ENCODE data around the gene RNF168. TPM values are rescaled to one million over a fixed set of nuclear protein-coding genes. Genes with fewer than 3 reads are reported as not detected.
"Not testable (repeated sequence)": the region's sequence is repeated elsewhere in the genome, so short reads cannot be mapped to it uniquely, and the experiment has no call there.

RNF168 gene
- total RNA-seq, 3 donors from 2014 or later: 22.9 to 24.8 (median 24.3) TPM

DNA sequence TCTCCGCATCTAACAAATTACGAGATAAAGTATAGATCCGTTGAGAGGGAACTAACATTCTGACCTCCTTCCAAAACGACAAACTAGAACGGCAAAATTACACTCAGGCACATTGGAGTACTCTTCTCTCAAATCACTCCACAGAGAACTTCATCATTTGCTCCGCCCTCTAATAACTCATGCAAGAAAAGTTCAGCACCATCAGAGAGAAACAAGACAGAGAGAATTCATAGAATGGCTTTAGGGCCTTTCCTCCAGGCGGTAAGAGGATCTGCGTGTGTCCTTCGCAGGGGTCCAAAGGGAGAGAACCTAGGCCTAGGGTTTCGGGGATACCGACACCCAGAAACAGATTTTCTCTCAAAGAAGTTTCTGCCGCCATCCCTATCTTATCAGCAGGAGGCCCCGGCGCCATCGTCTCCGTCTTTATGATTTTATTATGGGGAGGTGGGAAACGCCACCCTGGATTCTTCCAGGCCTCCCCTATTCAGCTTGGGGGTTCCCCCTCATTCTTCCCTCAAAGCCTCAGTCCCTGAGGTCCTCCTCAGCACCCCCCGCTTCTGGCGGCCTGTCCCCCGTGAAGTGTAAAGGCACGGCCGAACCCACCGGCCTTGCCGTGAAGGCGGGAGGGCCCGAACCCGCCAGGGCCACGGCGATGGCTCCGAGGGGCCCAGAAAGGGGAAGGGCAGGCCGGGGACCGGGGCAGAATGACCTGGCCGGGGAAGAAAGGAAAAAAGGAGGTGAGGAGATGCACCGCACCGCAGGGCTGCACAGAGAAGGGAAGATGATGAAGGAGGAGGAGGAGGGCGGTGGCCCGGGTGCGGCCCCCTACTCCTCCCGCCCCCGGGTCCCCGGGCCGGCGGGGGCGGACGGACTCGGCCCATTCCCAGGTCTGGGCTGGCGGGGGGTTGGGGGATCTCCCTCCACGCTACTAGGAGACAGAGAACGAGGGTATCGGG, 72.1 kb downstream of the RNF168 start:
- Histone ChIP-seq H3K4me1 (no peaks in the 10 kb centered on the region), H3K27me3 (no peaks in the 10 kb centered on the region), H3K9me3 (no peaks in the 10 kb centered on the region), H3K36me3 (no peaks in the 10 kb centered on the region), H3K4me3 (peak overlapping the region; percentile 86 to 99 (median 93)), H3K27ac (peak overlapping the region; percentile 97 to 98)
- TF ChIP-seq POLR2AphosphoS5 (IDR thresholded peaks at IDR 0.05) (no peak), POLR2A (IDR thresholded peaks at IDR 0.05) (no peak)
- TF ChIP-seq, protein P1, sequence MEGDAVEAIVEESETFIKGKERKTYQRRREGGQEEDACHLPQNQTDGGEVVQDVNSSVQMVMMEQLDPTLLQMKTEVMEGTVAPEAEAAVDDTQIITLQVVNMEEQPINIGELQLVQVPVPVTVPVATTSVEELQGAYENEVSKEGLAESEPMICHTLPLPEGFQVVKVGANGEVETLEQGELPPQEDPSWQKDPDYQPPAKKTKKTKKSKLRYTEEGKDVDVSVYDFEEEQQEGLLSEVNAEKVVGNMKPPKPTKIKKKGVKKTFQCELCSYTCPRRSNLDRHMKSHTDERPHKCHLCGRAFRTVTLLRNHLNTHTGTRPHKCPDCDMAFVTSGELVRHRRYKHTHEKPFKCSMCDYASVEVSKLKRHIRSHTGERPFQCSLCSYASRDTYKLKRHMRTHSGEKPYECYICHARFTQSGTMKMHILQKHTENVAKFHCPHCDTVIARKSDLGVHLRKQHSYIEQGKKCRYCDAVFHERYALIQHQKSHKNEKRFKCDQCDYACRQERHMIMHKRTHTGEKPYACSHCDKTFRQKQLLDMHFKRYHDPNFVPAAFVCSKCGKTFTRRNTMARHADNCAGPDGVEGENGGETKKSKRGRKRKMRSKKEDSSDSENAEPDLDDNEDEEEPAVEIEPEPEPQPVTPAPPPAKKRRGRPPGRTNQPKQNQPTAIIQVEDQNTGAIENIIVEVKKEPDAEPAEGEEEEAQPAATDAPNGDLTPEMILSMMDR (IDR thresholded peaks at IDR 0.05): no peak
- intact Hi-C loops (cut with DNase I; ENCODE audit: low total_unique reads): no loop called here
- no peak for DNase-seq (ENCODE audit: low spot score in 2 of 2)

DNA sequence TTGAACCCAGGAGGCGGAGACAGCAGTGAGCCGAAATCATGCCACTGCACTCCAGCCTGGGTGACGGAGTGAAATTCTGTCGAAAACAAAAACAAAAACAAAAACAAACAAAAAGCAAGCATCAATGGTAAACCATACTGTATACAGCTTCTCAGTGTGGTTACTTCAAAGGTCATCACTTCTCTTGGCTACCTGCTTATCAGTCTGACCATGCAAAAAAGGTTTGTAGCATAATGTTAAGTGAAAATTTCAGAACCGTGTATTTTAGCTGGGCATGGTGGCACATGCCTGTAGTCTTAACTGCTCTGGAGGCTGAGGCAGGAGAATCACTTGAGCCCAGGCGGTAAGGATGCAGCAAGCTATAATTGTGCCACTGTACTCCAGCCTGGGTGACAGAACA, 75.5 kb downstream of the RNF168 start:
- intact Hi-C loops (cut with DNase I; ENCODE audit: low total_unique reads): no loop called here
- H3K4me1 ChIP-seq: peaks cover 0 to 2% of the 10 kb centered on the region in 2 donors

DNA sequence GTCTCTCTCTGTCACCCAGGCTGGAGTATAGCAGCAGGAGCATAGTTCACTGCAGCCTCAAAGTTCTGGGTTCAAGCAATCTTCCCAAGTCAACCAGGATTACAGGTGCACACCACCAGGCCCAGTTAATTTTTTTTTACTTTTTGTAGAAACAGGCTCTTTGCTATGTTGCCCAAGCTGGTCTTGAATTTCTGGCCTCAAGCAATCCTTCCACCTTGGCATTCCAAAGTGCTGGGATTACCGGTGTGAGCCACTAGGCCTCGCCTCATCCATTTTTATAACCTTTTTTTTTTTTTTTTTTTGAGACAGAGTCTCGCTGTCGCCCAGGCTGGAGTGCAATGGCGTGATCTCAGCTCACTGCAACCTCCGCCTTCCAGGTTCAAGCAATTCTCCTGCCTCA, 79.1 kb downstream of the RNF168 start:
- H3K9me3 ChIP-seq; DNase-seq (ENCODE audit: low spot score in 2 of 2); H3K4me1 ChIP-seq; intact Hi-C loops (cut with DNase I; ENCODE audit: low total_unique reads); H3K36me3 ChIP-seq; H3K4me3 ChIP-seq; H3K27ac ChIP-seq; H3K27me3 ChIP-seq: not testable (repeated sequence)

More for the DNA sequence above, 75.5 kb downstream of the RNF168 start:
- Histone ChIP-seq H3K9me3 (no peaks in the 10 kb centered on the region), H3K27me3 (no peaks in the 10 kb centered on the region), H3K27ac (no peak overlapping the region), H3K4me3 (no peak overlapping the region), H3K36me3 (no peaks in the 10 kb centered on the region)
- no peak for DNase-seq (ENCODE audit: low spot score in 2 of 2)
- TF ChIP-seq, protein P1 (IDR thresholded peaks at IDR 0.05): no peak
- TF ChIP-seq POLR2AphosphoS5 (IDR thresholded peaks at IDR 0.05) (no peak), POLR2A (IDR thresholded peaks at IDR 0.05) (no peak)

DNA sequence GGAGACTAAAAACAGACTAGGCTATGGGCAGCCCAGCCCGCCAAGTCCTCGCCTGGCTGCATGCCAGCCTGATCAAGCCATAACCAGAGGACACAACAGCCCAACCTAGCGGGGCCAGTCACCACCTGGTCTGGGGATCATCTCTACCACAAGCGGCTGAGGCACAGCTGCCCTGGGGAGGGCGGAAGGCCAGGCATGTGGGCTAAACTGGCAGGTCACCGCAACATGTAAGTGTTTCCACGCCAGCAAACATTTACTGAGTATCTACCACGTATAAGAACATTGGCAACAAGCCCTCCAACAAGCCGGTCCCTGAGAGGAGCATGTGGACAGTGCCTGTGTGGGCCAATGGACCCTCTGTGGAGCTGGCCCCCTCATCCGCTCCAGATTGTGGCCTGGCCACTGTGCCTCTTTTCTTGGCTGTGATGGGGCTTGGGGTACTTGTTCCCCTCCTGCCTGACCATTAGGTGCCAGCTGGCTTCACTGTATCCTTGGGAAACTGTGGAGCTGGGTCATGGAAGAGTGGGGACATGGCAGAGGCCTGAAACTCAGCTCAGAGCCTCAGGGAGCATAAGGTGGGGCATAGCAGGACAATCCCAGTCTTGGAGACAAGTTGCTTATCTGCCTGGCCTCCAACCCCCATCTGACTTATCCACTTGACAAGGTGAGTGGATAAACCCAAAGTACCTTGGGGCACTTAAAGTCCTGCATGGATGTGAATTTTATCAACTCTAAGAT, 80.4 kb downstream of the RNF168 start:
- Histone ChIP-seq H3K4me3 (peak overlapping the region in 1 of 3 donors; percentile 4), H3K36me3 (no peaks in the 10 kb centered on the region), H3K4me1 (peaks cover 0 to 2% of the 10 kb centered on the region in 2 donors), H3K27me3 (no peaks in the 10 kb centered on the region), H3K9me3 (no peaks in the 10 kb centered on the region), H3K27ac (peak overlapping the region; percentile 52 to 71)
- TF ChIP-seq, protein P1 (IDR thresholded peaks at IDR 0.05): no peak
- TF ChIP-seq POLR2AphosphoS5 (IDR thresholded peaks at IDR 0.05): no peak
- TF ChIP-seq POLR2A (IDR thresholded peaks at IDR 0.05): no peak
- peak; percentile 44 to 70 for DNase-seq (ENCODE audit: low spot score in 2 of 2)
- intact Hi-C loops (cut with DNase I; ENCODE audit: low total_unique reads): no loop called here

DNA sequence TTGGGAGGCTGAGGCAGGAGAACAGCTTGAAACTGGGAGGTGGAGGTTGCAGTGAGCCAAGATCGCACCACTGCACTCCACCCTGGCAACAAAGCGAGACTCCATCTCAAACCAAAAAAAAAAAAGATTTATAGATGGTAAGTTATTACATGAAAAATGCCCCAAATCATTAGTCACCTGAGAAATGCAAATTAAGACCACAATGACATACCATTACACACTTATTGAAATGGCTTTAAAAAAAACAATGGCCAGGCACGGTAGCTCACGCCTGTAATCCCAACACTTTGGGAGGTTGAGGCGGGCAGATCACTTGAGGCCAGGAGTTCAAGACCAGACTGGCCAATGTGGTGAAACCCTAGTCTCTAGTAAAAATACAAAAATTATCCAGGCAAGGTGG, 81.9 kb downstream of the RNF168 start:
- DNase-seq (ENCODE audit: low spot score in 2 of 2); intact Hi-C loops (cut with DNase I; ENCODE audit: low total_unique reads); H3K4me1 ChIP-seq: not testable (repeated sequence)

DNA sequence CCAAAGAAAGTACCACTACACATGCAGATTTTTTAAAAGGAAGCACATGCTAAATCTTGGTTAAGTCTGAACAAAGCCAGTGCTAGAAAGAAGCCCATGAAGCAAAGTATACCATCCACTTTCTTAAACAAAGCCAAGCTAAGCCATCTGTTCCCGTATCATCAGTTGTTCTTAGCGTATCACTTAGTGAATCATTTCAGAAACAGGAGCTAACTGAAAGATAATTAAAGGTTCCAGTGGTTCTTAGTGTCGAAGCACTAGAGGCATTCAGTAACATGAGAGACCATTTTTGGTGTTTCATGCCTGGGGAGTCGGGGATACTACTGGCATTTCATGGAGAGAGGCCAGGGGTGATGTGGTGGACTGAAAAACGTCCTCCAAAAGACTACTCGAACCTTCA, 84.2 kb downstream of the RNF168 start:
- Histone ChIP-seq H3K4me1 (peaks cover 0 to 2% of the 10 kb centered on the region in 2 donors), H3K27ac (no peak overlapping the region), H3K4me3 (no peak overlapping the region), H3K9me3 (no peaks in the 10 kb centered on the region), H3K36me3 (no peaks in the 10 kb centered on the region), H3K27me3 (no peaks in the 10 kb centered on the region)
- TF ChIP-seq, protein P1 (IDR thresholded peaks at IDR 0.05): no peak
- TF ChIP-seq POLR2A (IDR thresholded peaks at IDR 0.05): no peak
- intact Hi-C loops (cut with DNase I; ENCODE audit: low total_unique reads): no loop called here
- no peak for DNase-seq (ENCODE audit: low spot score in 2 of 2)

More for the DNA sequence above, 81.9 kb downstream of the RNF168 start:
- H3K36me3 ChIP-seq, H3K4me3 ChIP-seq, H3K27ac ChIP-seq, H3K9me3 ChIP-seq, H3K27me3 ChIP-seq: not testable (repeated sequence)

Data from breast epithelium (tissue), 4 donors.